ENCODE results near the gene RMND5A. TPM values are rescaled to one million over a fixed set of nuclear protein-coding genes. Genes with fewer than 3 reads are reported as not detected.
A peak's percentile ranks its signal among the peaks of the same experiment; 100 is the strongest.

Gene RMND5A
- total RNA-seq, 1 donor from 2014 or later: 23.1 TPM

GRCh38 chr2:86791573-86791972 lies 71.5 kb downstream of the RMND5A start:
- no peak for DNase-seq (ENCODE audit: low spot score)

DNA sequence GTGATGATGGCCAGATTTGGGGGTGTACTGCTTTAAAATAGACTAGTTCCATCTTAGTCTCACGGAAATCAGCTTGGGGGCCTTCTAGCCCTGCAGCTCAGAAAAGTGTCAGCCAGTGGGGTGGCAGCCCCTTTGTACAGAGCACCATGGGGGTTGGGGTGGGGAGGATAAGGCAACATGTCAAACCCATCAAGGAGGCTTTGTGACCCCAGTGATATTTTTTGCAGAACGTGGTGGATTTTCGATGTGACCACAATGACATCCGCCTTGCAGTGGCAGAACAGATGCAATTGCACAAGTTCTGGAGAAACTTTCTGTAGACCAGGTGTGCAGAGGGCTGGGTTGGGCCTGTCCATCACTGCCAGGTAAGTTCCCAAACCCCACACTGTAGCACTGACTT lies 73.7 kb downstream of the RMND5A start:
- no peak for DNase-seq (ENCODE audit: low spot score)

DNA sequence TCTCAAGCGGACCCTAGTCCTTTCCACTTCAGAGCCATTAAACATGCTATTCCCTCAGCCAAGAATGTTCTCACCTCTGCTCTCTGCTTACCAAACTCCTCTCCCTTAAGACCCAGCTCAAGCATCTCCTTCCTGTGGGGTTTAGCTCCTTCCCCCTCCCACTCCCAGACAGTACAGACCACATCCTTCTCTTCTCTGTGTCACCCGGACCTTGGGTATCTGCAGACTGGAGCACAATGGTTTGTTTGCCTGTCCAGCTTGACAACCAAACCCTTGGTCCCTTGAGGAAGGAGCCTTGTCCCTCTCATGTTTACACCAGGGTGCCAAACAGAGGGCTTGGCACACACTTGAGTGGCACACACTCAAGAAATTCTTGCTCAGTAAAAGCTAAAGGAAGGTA lies 74.8 kb downstream of the RMND5A start:
- DNase-seq (ENCODE audit: low spot score): no peak

- DNase-seq (ENCODE audit: low spot score): no peak
These were observed 80.9 kb downstream of the RMND5A start for GRCh38 chr2:86800856-86801567.

DNA sequence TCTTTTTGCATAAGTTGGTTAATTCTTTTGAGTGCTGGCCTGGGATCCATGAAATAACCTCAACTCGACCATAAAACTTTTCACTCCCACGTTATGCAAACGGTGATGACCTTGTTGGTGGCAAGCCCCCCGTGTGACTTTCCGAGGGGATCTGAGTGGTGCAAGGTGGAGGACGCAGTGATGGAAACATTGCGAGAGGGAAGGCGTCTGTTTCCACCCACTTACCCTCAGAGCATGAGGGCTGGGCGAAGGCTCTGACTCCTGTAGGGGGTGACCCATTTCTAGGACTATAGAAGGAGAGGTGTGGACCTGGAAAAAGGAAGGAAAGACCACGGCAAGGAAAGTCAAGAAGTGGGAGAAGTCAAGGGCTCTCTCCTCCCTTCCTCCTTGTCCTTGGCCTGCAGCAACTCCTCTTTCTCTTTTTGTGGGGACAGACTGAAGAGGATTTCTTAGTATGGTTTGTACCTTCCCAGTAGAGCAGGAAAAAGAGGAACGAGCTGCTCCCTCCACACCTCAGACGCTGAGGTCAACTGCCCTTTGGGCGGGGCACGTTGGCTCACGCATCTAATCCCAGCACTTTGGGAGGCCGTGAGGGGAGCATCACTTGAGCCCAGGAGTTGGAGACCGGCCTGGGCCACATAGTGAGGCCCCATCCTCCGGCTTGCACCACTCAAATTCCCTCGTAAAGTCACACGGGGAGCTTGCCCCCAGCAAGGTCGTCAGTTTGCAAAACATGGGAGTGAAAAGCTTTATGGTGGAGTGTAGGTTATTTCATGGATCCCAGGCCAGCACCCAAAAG lies 86.2 kb downstream of the RMND5A start:
- no peak for DNase-seq (ENCODE audit: low spot score)

- no peak for DNase-seq (ENCODE audit: low spot score)
These were observed 87.0 kb downstream of the RMND5A start for GRCh38 chr2:86807133-86807467.

- DNase-seq (ENCODE audit: low spot score): peak; percentile 83
These were observed 87.6 kb downstream of the RMND5A start for GRCh38 chr2:86807468-86808275.

DNA sequence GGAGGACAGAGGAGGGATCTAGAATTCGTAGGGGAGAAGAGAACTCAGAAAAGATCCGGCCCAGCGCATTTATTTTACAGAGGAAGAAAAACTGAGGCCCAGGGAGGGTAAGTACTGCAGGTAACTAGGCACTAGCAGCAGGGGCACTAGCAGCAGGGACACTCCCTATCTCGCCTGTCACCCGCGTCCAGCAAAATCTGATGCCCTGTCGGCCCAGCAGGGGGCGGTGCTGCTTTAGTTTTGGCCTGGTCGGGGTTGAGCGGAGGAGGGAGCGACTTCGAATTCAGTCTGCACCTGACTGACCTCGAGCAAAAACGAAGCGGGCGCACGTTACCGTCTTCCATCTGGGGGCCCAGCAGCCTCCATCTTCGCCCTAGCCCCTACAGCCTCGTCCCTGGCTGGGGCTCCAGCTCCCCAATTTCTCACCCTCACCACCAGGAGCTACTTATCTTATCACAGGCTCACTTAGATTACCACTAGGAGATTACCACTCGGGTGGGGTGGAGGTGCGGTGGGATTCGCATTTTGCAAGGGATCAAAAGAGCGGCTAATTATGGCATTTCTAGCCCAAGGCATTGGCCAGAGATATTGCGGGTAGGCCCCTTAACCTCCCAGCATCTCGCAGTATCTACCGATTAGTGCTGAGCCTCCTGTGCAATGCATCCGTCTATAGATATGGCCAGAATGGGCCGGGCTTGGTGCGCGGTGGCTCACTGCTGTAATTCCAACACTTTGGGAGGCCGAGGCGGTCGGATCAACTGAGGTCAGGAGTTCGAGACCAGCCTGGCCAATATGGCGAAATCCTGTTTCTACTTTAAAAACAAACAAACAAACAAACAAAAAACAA lies 88.4 kb downstream of the RMND5A start:
- peak; percentile 93 for DNase-seq (ENCODE audit: low spot score)

DNA sequence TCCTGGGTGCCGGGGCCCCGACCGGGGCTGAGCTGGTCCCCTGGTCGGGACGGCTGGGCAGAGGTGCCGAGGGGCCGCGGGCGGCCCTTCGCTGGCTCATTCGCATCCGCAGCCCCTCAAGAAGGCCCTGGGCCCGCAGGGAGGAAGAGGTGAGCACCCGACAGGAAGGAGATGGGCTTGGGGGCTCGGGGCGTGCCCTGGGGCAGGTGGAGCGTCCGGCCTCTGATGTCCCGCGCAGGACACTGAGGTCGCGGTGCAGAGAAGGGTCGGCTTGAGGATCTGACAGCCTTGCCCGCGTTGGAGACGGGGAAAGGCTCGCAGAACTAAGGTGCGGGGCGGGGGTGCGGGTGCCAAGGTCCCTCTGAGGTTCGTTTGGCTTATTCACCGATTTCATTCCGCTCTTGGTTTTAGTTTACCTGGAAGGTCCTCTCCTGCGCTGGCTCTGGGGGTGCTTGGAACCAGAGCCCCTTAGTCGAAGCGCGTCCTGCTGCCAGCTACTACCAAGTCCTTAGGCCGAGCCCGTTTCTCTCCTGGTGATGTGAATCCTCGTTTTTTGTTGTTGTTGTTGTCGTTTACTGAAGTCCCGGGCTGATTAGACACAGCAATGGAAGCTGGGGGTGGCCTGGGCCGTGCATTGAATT lies 89.5 kb downstream of the RMND5A start:
- no peak for DNase-seq (ENCODE audit: low spot score)

DNA sequence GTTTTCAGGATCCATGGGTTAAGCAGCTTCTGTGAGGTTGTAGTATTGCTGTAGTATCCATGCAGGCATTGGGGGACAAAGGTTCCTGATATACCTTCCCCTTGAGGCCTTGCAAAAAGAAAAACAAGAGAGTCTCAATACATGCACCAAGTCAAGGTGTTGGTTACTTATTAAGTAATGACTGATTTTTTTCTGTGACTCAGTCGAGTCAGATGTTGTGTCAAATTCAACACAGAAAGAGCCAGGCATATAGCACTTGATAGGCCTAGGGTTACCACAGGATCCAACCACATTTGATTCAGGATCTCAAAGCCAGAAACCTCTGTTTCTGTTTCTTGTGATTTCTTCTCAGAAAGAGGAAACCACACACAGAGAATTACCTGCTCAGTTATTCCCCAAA lies 95.5 kb downstream of the RMND5A start:
- DNase-seq (ENCODE audit: low spot score): no peak

- DNase-seq (ENCODE audit: low spot score): no peak
These were observed 98.2 kb downstream of the RMND5A start for GRCh38 chr2:86818114-86818801.

GRCh38 chr2:86818957-86819356 lies 98.9 kb downstream of the RMND5A start:
- no peak for DNase-seq (ENCODE audit: low spot score)

DNA sequence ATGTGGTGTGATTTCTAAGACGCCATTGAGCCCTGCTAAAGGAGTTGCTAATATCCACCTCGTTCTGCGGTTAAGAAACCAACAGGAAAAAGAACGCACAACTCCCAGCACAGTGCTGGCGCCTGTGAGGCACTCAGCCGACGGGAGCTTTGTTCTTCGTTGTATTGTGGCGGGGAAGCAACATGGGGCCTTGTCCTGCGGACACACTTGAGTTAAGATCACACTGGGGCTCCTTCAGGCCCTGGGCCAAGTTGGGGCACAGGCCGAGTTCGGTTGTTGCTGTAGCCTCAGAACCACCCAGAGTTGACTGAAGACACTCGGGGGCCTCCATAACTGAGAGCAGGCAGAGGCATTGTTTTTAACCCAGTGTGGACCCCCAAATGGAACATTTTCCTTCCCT lies 101.2 kb downstream of the RMND5A start:
- DNase-seq (ENCODE audit: low spot score): no peak

DNA sequence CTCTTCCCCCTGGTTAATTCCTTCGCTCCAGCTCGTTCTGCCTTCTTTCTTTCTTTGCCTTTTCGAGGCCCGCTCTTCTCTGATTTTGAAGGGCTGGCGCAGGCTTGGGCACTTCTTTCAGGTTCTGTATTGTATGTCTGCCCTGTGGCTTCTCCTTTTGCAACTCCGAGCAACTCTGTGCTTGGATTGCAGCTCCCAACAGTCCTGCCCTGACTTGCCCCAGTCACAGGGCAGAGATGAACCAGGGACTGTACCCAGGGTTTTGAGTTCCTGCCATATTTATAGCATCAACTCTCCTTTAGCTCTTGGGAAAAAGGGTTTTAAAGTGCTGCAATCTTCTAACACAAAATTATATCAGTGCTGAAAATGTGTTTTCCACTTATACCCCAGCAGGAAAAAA lies 101.8 kb downstream of the RMND5A start:
- DNase-seq (ENCODE audit: low spot score): no peak

DNA sequence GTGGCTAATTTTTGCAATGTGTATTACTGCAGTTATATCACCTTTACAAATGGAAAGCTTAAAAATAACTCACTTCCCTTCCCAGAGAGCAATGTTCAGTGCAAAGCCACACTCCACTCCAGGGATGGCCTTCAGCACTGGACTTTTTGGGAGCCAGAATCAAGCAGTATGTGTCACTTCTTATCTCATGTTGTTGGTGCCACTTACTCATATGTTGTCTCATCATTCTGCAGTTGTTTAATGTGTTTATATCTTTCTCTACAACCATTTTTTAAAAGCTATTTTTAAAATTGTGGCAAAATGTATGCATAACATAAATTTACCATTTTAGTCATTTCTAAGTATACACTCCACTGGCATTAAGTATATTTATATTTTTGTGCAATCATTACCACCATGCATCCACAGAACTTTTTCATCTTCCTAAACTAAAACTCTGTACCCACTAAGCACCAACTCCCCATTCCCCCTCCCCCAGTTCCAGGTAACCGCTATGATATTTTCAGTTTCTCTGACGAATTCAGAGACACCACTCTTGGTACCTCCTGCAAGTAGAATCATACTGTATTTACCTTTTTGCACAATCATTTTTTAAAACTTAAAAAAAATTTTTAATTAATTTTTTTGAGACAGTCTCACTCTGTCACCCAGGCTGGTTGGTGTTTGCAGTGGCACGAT lies 102.7 kb downstream of the RMND5A start:
- no peak for DNase-seq (ENCODE audit: low spot score)

DNA sequence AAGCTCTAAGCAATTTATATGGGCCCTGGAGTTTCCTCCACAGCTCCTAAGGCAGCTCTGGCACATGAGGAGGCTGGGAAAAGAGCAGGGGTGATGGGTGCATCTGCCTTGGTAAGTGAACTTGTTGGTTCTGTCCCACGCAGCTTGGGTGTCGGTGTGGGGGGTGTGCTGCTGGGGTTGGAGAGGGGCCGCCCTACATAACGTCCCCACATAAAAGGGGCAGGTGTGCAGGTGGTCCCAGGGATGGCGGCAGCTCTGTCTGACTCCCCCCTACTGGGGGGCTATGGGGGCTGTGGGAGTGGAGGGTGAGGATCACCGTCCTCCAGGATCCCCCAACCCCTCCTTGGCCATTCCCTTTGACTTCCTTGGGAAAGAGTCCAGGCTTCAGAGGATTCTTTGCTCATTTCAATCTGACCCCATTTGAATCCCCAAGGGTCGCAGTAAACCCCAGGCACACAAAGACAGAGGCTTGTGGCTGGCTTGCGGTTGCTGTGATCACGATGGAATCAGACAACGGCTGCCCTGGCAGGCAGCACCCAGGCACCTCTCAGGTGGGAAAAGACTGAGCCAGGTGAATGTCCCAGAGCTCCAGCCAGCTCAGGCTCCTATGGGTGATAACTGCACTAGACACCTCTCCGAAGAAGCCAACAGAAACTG lies 105.1 kb downstream of the RMND5A start:
- no peak for DNase-seq (ENCODE audit: low spot score)

DNA sequence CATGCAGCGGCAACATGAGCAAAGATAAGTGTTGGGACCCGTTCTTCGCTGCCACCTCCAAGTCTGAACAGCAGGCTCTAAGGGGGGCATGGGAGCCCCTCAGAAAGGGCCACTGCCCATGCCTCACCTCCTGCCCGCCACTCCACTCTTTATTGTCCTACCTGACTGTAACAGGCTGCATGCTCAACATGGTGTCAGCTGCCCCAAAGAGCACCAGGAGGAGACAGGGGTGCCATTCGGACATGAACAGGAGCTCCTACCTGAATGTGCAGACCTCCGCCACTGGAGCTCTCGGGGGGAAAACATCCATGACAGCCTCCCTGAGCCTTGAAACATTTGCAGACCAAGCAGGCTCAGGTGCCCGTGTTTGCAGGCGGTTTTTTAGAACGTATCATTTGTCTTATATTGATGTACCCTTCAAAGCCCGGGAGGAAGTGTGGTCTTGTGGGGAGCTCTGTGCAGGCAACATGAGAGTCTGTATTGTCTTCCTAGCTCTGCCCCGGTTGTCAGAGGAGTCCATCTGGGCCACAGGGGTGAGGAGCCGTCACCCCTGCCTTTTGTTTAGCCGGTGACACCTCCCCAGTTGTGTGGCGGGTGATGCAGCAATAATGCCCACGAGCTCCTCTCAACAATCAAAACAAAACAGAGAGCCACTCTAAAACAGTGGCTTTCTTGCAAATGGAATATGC lies 105.7 kb downstream of the RMND5A start:
- DNase-seq (ENCODE audit: low spot score): no peak

DNA sequence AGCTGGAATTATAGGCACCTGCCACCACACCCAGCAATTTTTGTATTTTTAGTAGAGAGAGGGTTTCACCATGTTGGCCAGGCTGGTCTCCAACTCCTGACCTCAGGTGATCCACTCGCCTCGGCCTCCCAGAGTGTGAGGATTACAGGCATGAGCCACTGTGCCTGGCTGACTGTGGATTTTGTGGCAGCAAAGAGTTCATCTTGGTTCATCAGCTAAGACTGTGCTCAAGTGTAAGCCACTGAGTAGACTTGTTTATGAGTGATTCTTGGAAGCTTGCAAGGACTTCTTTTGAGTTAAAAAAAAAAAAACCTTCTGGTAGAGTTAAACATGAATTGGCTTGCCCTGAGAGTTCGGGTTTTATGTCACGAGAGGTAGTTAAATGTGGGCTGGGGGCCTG lies 106.9 kb downstream of the RMND5A start:
- no peak for DNase-seq (ENCODE audit: low spot score)
